HG03457 (cell line): Measurements from ENCODE around the gene RLF.
A peak's percentile ranks its signal among the peaks of the same experiment; 100 is the strongest.

Source experiments
- ATAC-seq: cut with Tn5 transposase; IDR thresholded peaks from one replicate; pipeline ENCODE4 v1.9.1; 2021; ENCODE audit warnings: moderate number of reproducible peaks; ENCODE audit not compliant: unreplicated experiment

The RLF gene

GRCh38 chr1:40226192-40226591, 65.0 kb downstream of the RLF start:
- no peak for ATAC-seq

GRCh38 chr1:40232444-40232843, 71.3 kb downstream of the RLF start:
- ATAC-seq = peak; percentile 81

GRCh38 chr1:40239626-40240025, 78.4 kb downstream of the RLF start:
- ATAC-seq = no peak

GRCh38 chr1:40240390-40240789, 79.2 kb downstream of the RLF start:
- ATAC-seq = no peak

- ATAC-seq = no peak
Measured at GRCh38 chr1:40241362-40241761, 80.2 kb downstream of the RLF start.

- ATAC-seq = no peak
Measured at GRCh38 chr1:40243351-40243750, 82.2 kb downstream of the RLF start.

GRCh38 chr1:40244138-40244744, 83.1 kb downstream of the RLF start:
- no peak for ATAC-seq

GRCh38 chr1:40245686-40246085, 84.5 kb downstream of the RLF start:
- no peak for ATAC-seq

- ATAC-seq = no peak
Measured at GRCh38 chr1:40247655-40248054, 86.5 kb downstream of the RLF start, which contains the start of gene TMCO2. TMCO2 (plus strand) TSS chr1:40247937; CDS start chr1:40247994, 57 bp downstream.

- ATAC-seq = no peak
Measured at GRCh38 chr1:40248412-40248811, 87.2 kb downstream of the RLF start.

- no peak for ATAC-seq
Measured at GRCh38 chr1:40251456-40251855, 90.3 kb downstream of the RLF start.

GRCh38 chr1:40252601-40253000, 91.4 kb downstream of the RLF start:
- ATAC-seq = no peak

GRCh38 chr1:40255231-40255630, 94.0 kb downstream of the RLF start:
- ATAC-seq = no peak

- ATAC-seq = no peak
Measured at GRCh38 chr1:40256401-40257084, 95.4 kb downstream of the RLF start.

GRCh38 chr1:40257313-40257687, 96.1 kb downstream of the RLF start:
- no peak for ATAC-seq

GRCh38 chr1:40257688-40258444, 96.7 kb downstream of the RLF start, which contains the start of gene ZMPSTE24:
ZMPSTE24 (plus strand) TSS chr1:40258236; CDS start chr1:40258272, 36 bp downstream.
- peak; percentile 76 for ATAC-seq

GRCh38 chr1:40258445-40258769, 97.2 kb downstream of the RLF start:
- peak; percentile 2 for ATAC-seq

GRCh38 chr1:40264354-40264781, 103.2 kb downstream of the RLF start:
- no peak for ATAC-seq

- no peak for ATAC-seq
Measured at GRCh38 chr1:40265298-40265697, 104.1 kb downstream of the RLF start.

- no peak for ATAC-seq
Measured at GRCh38 chr1:40265919-40266318, 104.7 kb downstream of the RLF start.

GRCh38 chr1:40266786-40267535, 105.8 kb downstream of the RLF start:
- ATAC-seq = no peak
